NCI-H82 treated with DMSO at 0.1 percent for 48 hours (cell line): ENCODE data around the gene CSF1.
"Not testable (repeated sequence)": the region's sequence is repeated elsewhere in the genome, so short reads cannot be mapped to it uniquely, and the experiment has no call there.

Experiments used
- DNase-seq: peaks from one replicate; lab custom pipeline; 2025; ENCODE audit not compliant: unreplicated experiment; lab: John Stamatoyannopoulos, UW

The CSF1 gene

GRCh38 chr1:109917768-109918606 is 7.3 kb downstream of the CSF1 start:
- DNase-seq: no peak

DNA sequence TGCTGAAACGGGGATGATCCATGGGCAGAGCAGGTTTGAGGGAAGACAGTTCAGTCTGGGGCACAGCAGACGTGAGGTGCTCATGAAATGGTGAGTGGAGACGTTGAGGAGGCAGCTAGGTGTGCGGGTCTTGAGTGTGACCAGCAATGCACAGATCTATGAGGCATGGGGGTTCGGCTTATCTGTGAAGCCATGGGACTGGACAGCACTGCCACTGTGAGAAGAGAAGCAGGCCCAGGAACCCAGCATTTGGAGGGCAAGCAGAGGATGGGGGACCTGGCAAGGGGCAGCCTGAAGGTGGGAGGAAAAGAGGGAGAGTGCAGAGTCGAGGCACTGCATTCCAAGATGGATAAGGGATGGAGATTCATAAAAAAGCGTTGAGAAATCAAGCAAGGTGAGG is 8.0 kb downstream of the CSF1 start:
- DNase-seq: no peak

- DNase-seq: no peak
These were observed 8.7 kb downstream of the CSF1 start for GRCh38 chr1:109919303-109919702.

DNA sequence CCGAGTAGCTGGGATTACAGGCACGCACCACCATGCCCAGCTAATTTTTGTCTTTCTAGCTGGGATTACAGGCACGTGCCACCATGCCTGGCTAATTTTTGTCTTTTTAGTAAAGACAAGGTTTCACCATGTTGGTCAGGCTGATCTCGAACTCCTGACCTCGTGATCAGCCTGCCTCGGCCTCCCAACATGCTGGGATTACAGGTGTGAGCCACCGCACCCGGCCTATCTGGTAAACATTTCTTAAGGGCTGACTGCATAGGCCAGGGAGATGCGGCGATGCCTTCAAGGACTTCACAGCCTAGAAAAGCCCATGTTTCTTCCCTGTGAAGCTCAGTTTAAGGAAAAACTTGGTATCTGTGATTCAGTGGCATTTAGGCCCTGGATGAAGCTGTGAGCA is 9.7 kb downstream of the CSF1 start:
- DNase-seq: not testable (repeated sequence)

GRCh38 chr1:109922326-109922725 is 11.7 kb downstream of the CSF1 start:
- DNase-seq: no peak

- DNase-seq: peak; percentile 9
These were observed 12.7 kb downstream of the CSF1 start for GRCh38 chr1:109923131-109923945.

DNA sequence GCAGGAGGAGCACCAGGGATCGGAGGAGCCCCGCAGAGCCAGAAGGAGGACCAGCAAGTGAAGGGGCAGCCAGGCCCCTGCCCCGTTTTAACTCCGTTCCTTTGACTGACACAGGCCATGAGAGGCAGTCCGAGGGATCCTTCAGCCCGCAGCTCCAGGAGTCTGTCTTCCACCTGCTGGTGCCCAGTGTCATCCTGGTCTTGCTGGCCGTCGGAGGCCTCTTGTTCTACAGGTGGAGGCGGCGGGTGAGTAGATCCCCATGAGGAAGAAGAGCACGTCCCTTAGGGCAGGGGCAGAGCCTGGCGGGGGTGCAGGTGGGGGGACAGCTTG is 13.3 kb downstream of the CSF1 start:
- DNase-seq: no peak

DNA sequence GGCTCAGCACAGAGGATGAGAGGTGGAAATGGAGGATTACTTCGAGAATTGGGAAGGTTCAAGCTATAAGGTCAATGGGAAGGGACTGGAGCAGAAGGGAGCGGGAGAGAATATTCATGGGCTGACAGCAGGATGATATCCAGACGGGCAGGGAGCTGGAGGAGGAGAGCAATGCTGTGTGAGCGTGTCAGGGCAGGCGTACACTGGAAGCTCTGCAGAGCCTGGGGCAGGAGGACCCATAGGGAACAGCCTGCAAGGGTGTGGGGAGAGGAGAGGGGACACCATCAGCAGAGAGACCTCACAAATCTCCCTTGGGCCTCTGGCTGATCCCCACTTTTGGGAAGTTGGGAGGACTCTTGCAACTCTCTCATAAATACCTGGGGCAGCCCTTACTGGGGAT is 13.7 kb downstream of the CSF1 start:
- DNase-seq: no peak

DNA sequence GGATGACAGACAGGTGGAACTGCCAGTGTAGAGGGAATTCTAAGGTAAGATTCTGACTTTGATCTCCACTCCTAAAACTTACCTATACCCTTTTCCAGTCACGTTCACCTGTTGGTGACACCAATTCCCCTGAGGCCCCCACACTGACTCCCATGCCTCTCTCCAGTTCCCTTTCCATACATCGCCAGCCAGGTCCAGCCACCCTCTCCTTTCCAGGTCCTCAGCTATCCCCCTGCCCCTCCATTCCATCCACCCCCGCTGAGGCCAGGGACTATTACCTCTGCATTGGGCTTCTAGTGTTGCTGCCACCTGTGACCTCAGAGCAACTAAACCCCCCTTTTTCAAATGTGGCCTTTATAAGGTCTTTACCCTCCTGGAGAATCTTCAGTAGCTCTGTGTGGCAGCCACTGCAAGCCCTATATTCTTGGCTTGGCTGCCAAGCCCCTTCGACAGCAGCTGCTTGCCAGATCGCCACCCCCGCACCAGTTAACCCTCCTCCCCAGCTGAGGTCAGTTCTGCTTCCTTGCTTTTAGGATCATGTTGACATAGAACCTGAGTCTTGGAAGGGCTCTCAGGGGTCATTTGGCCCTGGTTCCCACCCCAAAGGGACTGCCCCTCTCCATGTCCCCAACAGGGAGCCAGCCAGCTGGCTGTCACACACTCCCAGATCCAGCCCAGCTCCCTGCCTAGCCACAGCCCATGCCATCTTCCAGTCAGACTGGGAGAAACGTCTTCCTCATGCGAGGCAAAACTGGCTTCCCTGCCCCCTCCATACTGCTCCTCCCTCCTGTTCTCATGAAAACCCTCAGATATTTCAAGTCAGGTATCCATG is 14.7 kb downstream of the CSF1 start:
- DNase-seq: no peak

- no peak for DNase-seq
These were observed 16.1 kb downstream of the CSF1 start for GRCh38 chr1:109926662-109927300.

- DNase-seq: no peak
These were observed 16.7 kb downstream of the CSF1 start for GRCh38 chr1:109927356-109927755.

DNA sequence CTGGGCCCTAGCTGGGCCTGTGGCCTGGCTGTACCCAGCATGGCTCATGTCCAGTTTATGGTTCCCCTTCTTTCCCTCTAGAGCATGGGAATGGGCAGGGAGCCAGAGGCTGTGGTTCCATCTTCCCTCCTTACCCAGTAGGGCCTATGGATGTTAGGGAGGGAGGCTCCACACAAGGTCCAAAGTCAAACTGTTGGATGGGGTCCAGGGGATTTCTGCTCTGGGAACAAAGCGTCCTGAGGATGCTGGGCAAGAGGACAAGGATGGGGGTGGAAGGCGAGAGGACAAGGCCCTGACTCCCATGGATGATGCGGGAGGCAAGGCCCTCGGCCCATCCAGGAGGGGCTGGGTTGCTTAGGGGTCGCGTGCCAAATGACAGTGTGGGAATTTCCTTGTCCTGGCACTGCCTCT is 17.3 kb downstream of the CSF1 start:
- DNase-seq: no peak

GRCh38 chr1:109928591-109929111 is 18.0 kb downstream of the CSF1 start:
- DNase-seq: no peak

GRCh38 chr1:109929170-109929569 is 18.5 kb downstream of the CSF1 start:
- no peak for DNase-seq

GRCh38 chr1:109929588-109930251 is 19.1 kb downstream of the CSF1 start:
- DNase-seq: no peak

DNA sequence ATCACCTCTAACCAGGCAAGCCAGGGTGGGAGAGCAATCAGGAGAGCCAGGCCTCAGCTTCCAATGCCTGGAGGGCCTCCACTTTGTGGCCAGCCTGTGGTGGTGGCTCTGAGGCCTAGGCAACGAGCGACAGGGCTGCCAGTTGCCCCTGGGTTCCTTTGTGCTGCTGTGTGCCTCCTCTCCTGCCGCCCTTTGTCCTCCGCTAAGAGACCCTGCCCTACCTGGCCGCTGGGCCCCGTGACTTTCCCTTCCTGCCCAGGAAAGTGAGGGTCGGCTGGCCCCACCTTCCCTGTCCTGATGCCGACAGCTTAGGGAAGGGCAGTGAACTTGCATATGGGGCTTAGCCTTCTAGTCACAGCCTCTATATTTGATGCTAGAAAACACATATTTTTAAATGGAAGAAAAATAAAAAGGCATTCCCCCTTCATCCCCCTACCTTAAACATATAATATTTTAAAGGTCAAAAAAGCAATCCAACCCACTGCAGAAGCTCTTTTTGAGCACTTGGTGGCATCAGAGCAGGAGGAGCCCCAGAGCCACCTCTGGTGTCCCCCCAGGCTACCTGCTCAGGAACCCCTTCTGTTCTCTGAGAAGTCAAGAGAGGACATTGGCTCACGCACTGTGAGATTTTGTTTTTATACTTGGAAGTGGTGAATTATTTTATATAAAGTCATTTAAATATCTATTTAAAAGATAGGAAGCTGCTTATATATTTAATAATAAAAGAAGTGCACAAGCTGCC is 19.8 kb downstream of the CSF1 start:
- no peak for DNase-seq

DNA sequence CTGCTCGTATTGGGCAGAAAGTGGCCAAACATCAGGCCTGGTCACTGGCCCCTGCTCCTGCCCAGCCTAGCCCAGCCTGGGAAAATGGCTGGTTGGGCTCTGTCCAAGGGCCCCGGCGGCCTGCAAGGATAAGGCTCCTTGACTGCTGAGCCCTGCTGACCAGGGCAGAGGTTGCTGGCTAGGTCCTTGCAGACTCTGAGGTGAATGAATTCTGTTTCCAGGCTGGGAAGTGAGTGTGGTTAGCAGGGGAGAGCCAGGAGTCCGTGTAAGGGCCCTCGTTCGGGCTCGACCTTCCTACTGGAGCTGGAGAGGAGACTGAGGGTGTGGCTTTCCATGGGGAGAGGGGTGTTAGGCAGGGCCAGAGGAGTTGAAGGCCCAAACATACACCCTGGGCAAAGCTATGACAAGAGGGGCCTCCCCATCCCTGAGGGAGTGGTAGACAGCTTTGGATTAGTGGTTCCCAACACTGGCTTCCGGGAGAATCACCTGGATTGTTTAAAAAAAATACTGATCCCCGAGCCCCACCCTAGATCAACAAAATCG is 20.6 kb downstream of the CSF1 start:
- DNase-seq: no peak

DNA sequence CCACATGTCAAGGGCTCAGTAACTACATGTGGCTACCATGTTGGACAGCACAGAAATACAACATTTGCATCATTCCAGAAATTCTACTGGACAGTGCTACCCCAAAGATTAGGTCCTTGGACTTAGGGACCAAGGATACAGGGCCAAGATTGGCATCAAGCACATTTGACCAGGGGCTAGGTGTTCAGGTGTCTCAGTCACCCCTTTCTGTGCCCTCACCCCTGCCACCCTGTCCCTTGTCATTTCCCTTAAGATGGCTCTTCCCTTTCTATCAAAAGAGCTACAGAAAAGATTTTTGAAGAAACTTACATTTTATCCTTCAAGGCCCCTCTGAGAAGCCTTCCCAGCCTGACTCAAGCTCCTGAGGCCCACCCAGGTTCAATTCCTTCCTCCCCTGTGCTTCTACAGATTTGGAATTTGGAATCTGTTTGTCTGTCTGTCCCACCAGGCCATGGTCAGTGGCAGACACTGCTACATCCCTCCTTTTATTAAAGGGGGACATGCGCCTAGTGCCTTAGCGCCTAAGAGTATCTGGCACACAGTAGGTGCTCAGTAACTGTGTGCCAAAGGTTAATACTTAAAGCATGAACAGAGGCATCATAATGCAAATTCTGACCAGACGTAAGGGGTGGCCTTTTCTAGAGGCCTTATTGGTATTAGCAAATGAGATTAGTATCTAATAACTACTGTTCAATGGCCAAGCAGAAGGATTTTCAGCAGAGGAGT is 21.4 kb downstream of the CSF1 start:
- no peak for DNase-seq

DNA sequence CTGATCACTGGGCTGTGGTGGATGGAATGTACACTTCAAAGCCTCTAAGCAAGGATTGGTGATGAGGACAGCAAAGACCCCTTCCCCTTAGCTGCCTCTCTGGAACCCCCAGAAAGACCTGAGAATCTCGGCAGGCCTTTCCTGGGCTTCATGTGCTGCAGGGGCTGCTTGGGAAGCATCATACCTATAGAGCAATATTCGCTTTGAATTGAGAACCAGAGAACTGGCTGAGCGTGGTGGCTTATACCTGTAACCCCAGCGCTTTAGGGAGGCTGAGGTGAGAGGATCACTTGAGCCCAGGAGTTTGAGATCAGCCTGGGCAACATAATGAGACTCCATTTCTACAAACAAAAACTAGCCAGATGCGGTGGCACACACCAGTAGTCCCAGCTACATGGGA is 22.0 kb downstream of the CSF1 start:
- DNase-seq: no peak
